ENCODE results near the gene GCG.
A peak's percentile ranks its signal among the peaks of the same experiment; 100 is the strongest.

Gene GCG

GRCh38 chr2:162126527-162126926, 25.5 kb downstream of the GCG start:
- no peak for DNase-seq (ENCODE audit: low spot score)
- TF ChIP-seq CTCF (IDR thresholded peaks at IDR 0.05; ENCODE audit: extremely low read depth, missing control alignments), result no peak

- DNase-seq (ENCODE audit: low spot score), result peak; percentile 48
- no peak for TF ChIP-seq CTCF (IDR thresholded peaks at IDR 0.05; ENCODE audit: extremely low read depth, missing control alignments)
Observed at GRCh38 chr2:162126111-162126519, 25.9 kb downstream of the GCG start.

- DNase-seq (ENCODE audit: low spot score), result no peak
- TF ChIP-seq CTCF (IDR thresholded peaks at IDR 0.05; ENCODE audit: extremely low read depth, missing control alignments), result no peak
Observed at GRCh38 chr2:162125138-162125537, 26.9 kb downstream of the GCG start.

GRCh38 chr2:162123806-162124758, 28.0 kb downstream of the GCG start:
- DNase-seq (ENCODE audit: low spot score), result peak; percentile 40
- TF ChIP-seq CTCF (IDR thresholded peaks at IDR 0.05; ENCODE audit: extremely low read depth, missing control alignments), result peak; percentile 38

- TF ChIP-seq CTCF (IDR thresholded peaks at IDR 0.05; ENCODE audit: extremely low read depth, missing control alignments), result no peak
- no peak for DNase-seq (ENCODE audit: low spot score)
Observed at GRCh38 chr2:162118166-162119031, 33.6 kb downstream of the GCG start.

GRCh38 chr2:162116352-162116751, 35.7 kb downstream of the GCG start:
- no peak for DNase-seq (ENCODE audit: low spot score)
- TF ChIP-seq CTCF (IDR thresholded peaks at IDR 0.05; ENCODE audit: extremely low read depth, missing control alignments), result no peak

- TF ChIP-seq CTCF (IDR thresholded peaks at IDR 0.05; ENCODE audit: extremely low read depth, missing control alignments), result no peak
- no peak for DNase-seq (ENCODE audit: low spot score)
Observed at GRCh38 chr2:162115076-162115475, 37.0 kb downstream of the GCG start.

All from GM20000 (cell line).